ENCODE results near the gene HLA-DQA2.
"Not testable (repeated sequence)": the region's sequence is repeated elsewhere in the genome, so short reads cannot be mapped to it uniquely, and the experiment has no call there.

HLA-DQA2 gene

GRCh38 chr6:32779036-32779435, 37.8 kb downstream of the HLA-DQA2 start:
- DNase-seq (ENCODE audit: low read depth), result no peak

- not testable (repeated sequence) for DNase-seq (ENCODE audit: low read depth)
These were observed 41.7 kb downstream of the HLA-DQA2 start for GRCh38 chr6:32782923-32783322.

DNA sequence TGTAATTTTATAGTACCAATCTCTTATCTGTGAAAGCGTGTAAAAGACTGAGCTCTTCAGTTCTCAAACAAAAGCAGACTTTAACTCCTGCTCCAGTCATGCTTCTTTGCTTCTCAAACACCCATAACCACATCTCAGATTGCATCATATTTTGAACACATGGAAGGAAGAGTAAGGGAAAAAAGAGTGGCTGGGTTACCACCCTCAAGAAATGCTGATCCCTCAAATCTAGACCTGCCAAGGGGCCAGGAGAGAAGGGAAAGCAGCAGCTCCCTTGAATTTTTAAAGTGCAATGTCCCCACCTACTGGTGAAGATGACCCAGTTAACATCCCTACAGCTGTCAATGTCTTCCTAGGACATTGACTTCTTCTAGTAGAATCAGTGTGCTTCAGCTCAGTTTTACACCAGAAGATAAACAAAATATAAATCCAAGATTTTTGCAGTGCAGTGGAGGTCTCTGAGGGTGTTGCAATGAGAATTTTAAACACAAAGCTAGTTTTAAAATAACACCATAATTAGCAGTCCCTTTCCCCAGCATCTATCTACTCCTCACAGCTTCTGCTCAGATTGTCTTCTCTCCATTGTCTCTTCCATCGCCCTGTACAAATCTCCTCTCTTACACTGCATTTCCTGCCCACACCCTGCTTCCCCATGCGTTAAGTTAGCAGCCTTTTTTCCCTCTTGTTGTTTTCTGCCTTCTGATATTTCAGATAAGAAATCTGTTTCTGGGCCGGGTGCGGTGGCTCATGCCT, 44.8 kb downstream of the HLA-DQA2 start:
- DNase-seq (ENCODE audit: low read depth), result peak; percentile 68

DNA sequence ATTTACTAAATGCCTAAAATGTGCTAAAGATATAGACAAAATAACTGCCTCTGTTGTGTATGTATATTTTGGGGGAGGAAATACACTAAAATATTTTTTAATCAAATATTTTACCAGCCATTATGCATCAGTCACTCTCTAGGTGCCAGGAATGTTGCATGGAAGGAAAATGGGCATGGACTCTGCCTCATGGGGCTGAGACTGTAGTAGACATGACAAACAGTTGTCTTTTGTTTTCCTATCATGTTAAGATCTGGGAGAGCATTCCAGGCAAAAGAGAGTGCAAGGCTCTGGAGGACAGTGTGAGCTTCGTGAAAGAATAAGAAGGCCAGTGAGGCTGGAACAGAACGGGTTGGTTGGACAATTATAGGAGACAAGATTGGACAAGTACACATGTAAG, 49.1 kb downstream of the HLA-DQA2 start:
- DNase-seq (ENCODE audit: low read depth), result peak; percentile 39

DNA sequence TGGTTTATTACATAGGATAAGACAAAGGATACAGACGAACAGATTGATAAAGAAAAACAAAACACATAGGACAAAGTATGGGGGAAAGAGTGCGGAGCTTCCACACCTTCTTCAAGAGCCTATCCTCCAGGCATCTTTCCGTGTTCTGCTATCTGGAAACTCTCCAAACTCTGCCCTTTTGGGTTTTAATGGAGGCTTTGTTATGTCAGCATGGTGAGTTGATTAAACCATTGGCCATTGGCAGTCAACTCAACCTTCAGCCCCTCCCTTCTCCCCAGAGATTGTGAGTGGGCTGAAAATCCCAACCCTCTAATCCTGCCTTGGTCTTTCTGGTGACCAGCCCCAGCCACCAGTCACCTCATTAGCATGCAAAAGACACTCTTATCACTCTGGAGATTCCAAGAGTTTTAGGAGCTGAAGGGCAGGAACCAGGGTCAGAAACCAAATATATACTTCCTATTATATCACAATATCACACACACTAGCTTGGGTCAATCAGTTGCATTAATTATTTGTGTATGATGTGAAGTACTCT, 51.8 kb downstream of the HLA-DQA2 start:
- no peak for DNase-seq (ENCODE audit: low read depth)

DNA sequence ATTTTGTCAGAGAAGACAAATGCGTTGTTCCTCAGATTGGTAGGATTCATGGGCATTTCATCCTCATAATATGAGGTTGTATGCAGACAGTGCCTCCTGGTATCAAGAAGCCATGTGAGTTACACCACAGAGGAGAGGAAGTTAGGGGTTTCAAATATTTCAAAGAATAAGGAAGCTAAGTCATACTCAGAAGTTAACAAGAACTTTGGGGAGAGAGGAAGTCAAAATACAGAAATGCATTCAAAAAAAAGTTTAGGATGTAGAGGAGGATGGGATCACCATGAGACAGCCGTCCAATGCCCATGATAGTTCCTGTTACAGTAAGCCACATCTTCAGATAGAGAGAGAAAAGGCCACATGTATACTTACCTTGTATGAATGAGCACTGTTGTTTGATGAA, 53.3 kb downstream of the HLA-DQA2 start:
- no peak for DNase-seq (ENCODE audit: low read depth)

Data from ELR (cell line).